GM19099 (cell line): ENCODE measurements around the gene LRRC53.

Experiments
- POLR2A ChIP-seq: IDR thresholded peaks from 3 replicates; pipeline ENCODE4 v1.6.1; 2011; ENCODE audit warnings: low read depth; ENCODE audit not compliant: insufficient read length; ENCODE audit errors: extremely low read depth

The LRRC53 gene

GRCh38 chr1:74470251-74470650, 42.2 kb downstream of the LRRC53 start:
- no peak for TF ChIP-seq POLR2A

DNA sequence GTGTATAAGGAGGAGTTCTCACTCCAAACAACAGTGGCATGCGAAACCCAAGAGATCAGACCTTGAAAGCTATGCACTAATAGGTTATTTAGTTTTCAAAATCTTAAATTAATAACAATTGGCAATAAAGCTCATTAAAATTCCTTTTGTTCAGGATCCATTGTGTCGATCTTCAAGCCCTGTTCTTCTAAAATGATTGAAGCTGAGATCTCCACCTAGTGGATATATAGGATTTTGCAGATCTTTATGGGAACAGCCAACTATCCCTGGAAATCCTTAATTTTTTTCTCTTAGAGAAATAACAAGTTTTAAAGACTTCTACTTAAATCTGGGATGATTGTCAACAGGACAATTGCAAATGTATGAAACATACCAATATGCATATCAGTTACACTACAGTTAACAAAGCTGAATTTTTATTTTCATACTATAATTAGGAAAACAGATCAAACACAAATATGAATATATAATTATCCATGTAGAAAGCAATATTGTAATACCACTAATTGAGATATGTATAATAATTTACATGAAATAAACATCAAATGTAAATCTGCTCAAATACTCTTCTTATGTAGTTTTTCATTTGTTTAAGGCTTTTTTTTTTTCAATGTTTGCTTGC, 43.3 kb downstream of the LRRC53 start:
- no peak for TF ChIP-seq POLR2A

GRCh38 chr1:74467786-74468377, 44.5 kb downstream of the LRRC53 start:
- no peak for TF ChIP-seq POLR2A

DNA sequence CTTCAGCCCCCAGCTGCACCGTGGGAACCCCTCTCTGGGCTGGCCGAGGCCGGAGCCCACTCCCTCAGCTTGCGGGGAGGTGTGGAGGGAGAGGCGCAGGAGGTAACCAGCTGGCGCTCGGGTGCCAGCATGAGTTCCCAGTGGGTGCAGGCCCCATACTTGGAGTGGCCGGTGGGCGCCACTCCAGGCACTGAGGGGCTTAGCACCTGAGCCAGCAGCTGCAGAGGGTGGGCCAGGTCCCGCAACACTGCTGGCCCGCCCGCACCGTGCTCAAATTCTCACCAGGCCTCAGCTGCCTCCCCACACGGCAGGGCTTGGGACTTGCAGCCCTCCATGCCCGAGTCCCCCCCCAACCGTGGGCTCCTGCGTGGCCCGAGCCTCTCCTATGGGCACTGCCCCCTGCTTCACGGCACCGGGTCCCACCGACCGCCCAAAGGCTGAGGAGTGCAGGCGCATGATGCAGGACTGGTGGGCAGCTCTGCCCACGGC, 47.2 kb downstream of the LRRC53 start:
- TF ChIP-seq POLR2A: no peak

DNA sequence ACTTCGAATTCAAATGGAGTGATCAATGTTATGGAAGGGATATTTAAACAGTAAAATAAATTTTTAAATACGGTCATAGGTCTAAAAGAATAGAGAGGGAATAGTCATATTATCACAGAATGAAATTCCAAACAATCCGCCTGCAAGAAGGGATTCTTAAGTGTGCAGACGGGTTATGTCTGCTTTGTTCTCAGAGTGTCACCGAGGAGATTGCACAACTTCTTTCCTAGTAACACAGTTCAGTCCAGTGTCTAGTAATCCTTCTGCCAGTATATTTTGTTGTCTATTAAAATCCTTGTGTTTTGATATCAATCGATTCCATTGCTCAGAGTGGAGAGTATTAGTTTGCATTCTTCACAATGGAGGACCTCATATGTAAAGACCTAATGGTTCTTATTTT, 48.4 kb downstream of the LRRC53 start:
- TF ChIP-seq POLR2A: no peak

- no peak for TF ChIP-seq POLR2A
Observed at GRCh38 chr1:74463333-74463988, 49.0 kb downstream of the LRRC53 start.

DNA sequence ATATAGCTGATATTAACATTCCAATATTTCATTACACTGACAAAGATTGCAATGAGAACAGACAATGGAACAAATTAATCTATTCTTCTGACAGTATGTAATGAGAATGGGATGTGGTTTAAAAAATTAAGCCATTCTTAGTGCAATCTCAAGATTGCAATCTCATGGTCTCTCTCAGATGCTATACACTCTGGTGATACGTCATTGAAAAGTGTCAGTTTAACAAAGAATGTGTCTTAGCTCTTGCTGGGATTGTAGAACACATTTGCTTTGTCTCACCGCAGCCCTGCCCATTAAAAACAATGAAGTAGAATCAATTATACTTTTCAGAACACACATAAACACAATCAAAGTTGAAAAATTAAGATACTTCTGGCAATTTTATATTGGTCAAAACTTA, 55.2 kb downstream of the LRRC53 start:
- TF ChIP-seq POLR2A: no peak

GRCh38 chr1:74455390-74455789, 57.0 kb downstream of the LRRC53 start:
- no peak for TF ChIP-seq POLR2A

GRCh38 chr1:74453277-74453676, 59.1 kb downstream of the LRRC53 start:
- no peak for TF ChIP-seq POLR2A

GRCh38 chr1:74452035-74452434, 60.4 kb downstream of the LRRC53 start:
- no peak for TF ChIP-seq POLR2A

DNA sequence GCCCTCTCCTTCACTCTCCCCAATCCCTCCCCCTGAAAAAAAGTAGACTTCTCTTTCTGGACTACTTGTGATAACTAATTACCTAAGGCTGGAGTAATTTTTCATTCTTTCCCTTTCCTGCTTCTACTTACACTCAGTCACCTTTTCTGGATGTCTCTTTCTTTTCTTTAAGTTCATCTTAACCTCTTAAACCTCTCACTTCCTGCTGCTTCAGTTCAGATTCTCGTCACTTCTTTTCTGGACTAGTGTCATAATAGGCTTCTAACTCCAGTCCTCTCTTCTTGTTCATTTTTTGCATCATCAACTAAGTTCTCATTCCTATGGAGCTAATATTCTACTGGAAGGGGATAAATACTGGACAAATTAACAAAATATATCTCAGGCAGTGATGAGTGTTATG, 75.4 kb downstream of the LRRC53 start:
- no peak for TF ChIP-seq POLR2A

- no peak for TF ChIP-seq POLR2A
Observed at GRCh38 chr1:74436078-74436477, 76.3 kb downstream of the LRRC53 start.

GRCh38 chr1:74434321-74434720, 78.1 kb downstream of the LRRC53 start:
- TF ChIP-seq POLR2A: no peak

DNA sequence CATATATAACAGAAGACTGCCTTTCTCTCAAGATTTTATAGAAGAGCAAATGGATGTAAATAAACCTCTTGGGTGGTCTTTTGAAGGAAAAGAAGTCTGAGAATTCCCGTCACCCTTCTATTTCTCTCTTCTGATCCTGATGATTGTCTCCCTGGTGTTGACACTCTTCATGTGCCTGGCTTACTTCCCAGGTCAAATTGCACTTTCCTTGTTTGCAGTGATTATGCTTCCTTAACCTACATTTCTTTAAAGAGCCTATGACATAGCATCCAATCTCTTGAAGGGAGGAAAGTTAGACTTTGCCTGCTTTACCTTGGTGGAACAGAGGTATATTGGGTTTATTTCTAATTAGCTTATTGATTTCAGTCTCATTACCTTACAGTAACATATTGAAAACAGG, 80.1 kb downstream of the LRRC53 start:
- no peak for TF ChIP-seq POLR2A

- TF ChIP-seq POLR2A: no peak
Observed at GRCh38 chr1:74431531-74431930, 80.9 kb downstream of the LRRC53 start.

DNA sequence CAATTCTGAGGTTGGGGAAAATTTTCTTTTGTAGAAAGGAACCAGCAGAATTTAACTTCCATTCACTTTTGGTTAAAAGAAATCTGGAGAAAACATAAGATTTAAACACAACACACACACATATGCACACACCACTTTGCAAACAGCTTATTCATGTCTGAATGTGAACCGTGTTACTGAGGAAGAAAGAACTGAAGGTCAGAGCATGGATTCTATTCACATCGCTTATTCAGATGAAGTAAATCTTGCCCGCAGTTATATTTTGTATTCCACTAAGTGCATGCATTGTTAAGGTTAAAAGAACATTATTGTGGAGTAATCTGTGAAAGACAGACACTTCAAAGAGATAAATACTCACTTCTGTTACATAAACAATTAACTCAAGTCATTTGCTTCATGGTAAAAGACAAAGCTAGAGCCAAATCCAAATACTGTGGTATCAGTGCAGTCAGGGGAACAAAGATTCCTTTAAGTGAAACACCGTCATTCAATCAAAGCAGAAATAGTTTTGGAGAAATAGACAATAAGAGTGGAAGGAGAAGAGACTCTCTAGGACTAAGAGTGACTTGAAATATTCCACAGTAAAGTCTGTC, 82.0 kb downstream of the LRRC53 start:
- no peak for TF ChIP-seq POLR2A
